ENCODE measurements around the gene PIWIL1. TPM values are rescaled to one million over a fixed set of nuclear protein-coding genes. Genes with fewer than 3 reads are reported as not detected.

PIWIL1 gene
- total RNA-seq, 1 donor from 2014 or later: 0.10 TPM

- DNase-seq: no peak
Measured at GRCh38 chr12:130336723-130337487, 782 bp upstream of the PIWIL1 start.

- DNase-seq: no peak
Measured at GRCh38 chr12:130338794-130339601, 1.3 kb downstream of the PIWIL1 start.

- DNase-seq: no peak
Measured at GRCh38 chr12:130339951-130340350, 2.3 kb downstream of the PIWIL1 start.

- DNase-seq: no peak
Measured at GRCh38 chr12:130342442-130342841, 4.8 kb downstream of the PIWIL1 start.

- DNase-seq: no peak
Measured at GRCh38 chr12:130342842-130343241, 5.2 kb downstream of the PIWIL1 start.

- DNase-seq: no peak
Measured at GRCh38 chr12:130344529-130344928, 6.8 kb downstream of the PIWIL1 start.

- DNase-seq: no peak
Measured at GRCh38 chr12:130345292-130345691, 7.6 kb downstream of the PIWIL1 start.

- no peak for DNase-seq
Measured at GRCh38 chr12:130347588-130347987, 9.9 kb downstream of the PIWIL1 start.

GRCh38 chr12:130350715-130351114 lies 13.0 kb downstream of the PIWIL1 start:
- no peak for DNase-seq

- DNase-seq: no peak
Measured at GRCh38 chr12:130351326-130351725, 13.6 kb downstream of the PIWIL1 start.

GRCh38 chr12:130353081-130353480 lies 15.4 kb downstream of the PIWIL1 start:
- DNase-seq: no peak

GRCh38 chr12:130354407-130354806 lies 16.7 kb downstream of the PIWIL1 start:
- no peak for DNase-seq

GRCh38 chr12:130356222-130356621 lies 18.5 kb downstream of the PIWIL1 start:
- no peak for DNase-seq

- DNase-seq: no peak
Measured at GRCh38 chr12:130357241-130357640, 19.6 kb downstream of the PIWIL1 start.

GRCh38 chr12:130357729-130358330 lies 20.1 kb downstream of the PIWIL1 start:
- no peak for DNase-seq

- no peak for DNase-seq
Measured at GRCh38 chr12:130362060-130362459, 24.4 kb downstream of the PIWIL1 start.

- no peak for DNase-seq
Measured at GRCh38 chr12:130364578-130364977, 26.9 kb downstream of the PIWIL1 start.

GRCh38 chr12:130366159-130366558 lies 28.5 kb downstream of the PIWIL1 start:
- DNase-seq: no peak

GRCh38 chr12:130367003-130367402 lies 29.3 kb downstream of the PIWIL1 start:
- no peak for DNase-seq

- DNase-seq: no peak
Measured at GRCh38 chr12:130367523-130367922, 29.8 kb downstream of the PIWIL1 start.

- DNase-seq: no peak
Measured at GRCh38 chr12:130369816-130370215, 32.1 kb downstream of the PIWIL1 start.

GRCh38 chr12:130371296-130371695 lies 33.6 kb downstream of the PIWIL1 start:
- no peak for DNase-seq

GRCh38 chr12:130372936-130373335 lies 35.2 kb downstream of the PIWIL1 start:
- DNase-seq: no peak

All from skin of body (tissue), 2 donors.